Astrocyte of the cerebellum (primary cell): Measurements from ENCODE around the gene LRRC36.

Experiments used
- DNase-seq: peaks from one replicate; pipeline ENCODE4 v3.0.0-alpha.2; 2011; ENCODE audit warnings: low read depth
- H3K4me3 ChIP-seq: 2 replicates; pipeline ENCODE4 v1.5.1; 2011; ENCODE audit warnings: mild to moderate bottlenecking, low read depth, low read length, moderate library complexity
- CTCF ChIP-seq: IDR thresholded peaks from 2 replicates; pipeline ENCODE4 v1.5.1; 2012; ENCODE audit warnings: low read length, low read depth, moderate library complexity, mild to moderate bottlenecking; ENCODE audit errors: missing control alignments
- in situ Hi-C: cut with HindIII; loops from 2 replicates; pipeline ENCODE4 v1.10.0; 2017; ENCODE audit warnings: low sequenced_read_pairs

LRRC36 gene

GRCh38 chr16:67280090-67281015, 46.3 kb upstream of the LRRC36 start:
- no peak for TF ChIP-seq CTCF
- in situ Hi-C loops, result loop anchor here (5.0 kb wide), 1 partner anchor 87 kb away; no protein-coding TSS in a partner anchor
- no peak for DNase-seq
- no peak overlapping the region for H3K4me3 ChIP-seq

- in situ Hi-C loops, result loop anchor here (5.0 kb wide), 1 partner anchor 86 kb away; no protein-coding TSS in a partner anchor
- no peak for TF ChIP-seq CTCF
- no peak for DNase-seq
- H3K4me3 ChIP-seq, result no peak overlapping the region
These were observed 44.8 kb upstream of the LRRC36 start for GRCh38 chr16:67281536-67282446.

- TF ChIP-seq CTCF, result no peak
- DNase-seq, result no peak
- in situ Hi-C loops, result loop anchor here (5.0 kb wide), 1 partner anchor 85 kb away; no protein-coding TSS in a partner anchor
- H3K4me3 ChIP-seq, result no peak overlapping the region
These were observed 44.2 kb upstream of the LRRC36 start for GRCh38 chr16:67282447-67282805.

GRCh38 chr16:67283039-67283825, 43.4 kb upstream of the LRRC36 start:
- TF ChIP-seq CTCF, result no peak
- H3K4me3 ChIP-seq, result no peak overlapping the region
- no peak for DNase-seq
- in situ Hi-C loops, result loop anchor here (5.0 kb wide), 1 partner anchor 84 kb away; no protein-coding TSS in a partner anchor

GRCh38 chr16:67283826-67284555, 42.6 kb upstream of the LRRC36 start:
- in situ Hi-C loops, result loop anchor here (5.0 kb wide), 1 partner anchor 83 kb away; no protein-coding TSS in a partner anchor
- no peak for DNase-seq
- no peak for TF ChIP-seq CTCF
- no peak overlapping the region for H3K4me3 ChIP-seq
